ENCODE results near the gene PCSK6.
"Not testable (repeated sequence)": the region's sequence is repeated elsewhere in the genome, so short reads cannot be mapped to it uniquely, and the experiment has no call there.

PCSK6 gene

DNA sequence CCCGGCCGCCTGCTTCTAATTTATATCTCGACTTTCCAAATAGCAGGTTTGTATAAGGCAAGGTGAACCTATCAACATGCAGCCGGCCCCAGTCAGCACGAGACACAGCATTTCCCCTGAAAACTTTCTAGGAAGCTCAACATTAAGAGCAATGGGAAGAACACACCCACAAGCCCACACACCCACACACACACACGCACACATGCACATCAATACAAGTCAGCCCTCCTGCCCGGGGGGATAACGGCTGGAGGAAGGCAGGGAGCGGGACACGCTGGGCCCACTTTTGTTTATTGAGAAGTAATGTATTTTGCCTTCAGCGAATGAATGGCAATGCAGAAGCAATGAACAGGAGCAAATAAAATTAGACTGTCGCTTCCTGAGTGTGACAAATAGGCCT lies 83.5 kb downstream of the PCSK6 start:
- DNase-seq (ENCODE audit: low read depth in 1 of 2, low spot score in 1 of 2): no peak

DNA sequence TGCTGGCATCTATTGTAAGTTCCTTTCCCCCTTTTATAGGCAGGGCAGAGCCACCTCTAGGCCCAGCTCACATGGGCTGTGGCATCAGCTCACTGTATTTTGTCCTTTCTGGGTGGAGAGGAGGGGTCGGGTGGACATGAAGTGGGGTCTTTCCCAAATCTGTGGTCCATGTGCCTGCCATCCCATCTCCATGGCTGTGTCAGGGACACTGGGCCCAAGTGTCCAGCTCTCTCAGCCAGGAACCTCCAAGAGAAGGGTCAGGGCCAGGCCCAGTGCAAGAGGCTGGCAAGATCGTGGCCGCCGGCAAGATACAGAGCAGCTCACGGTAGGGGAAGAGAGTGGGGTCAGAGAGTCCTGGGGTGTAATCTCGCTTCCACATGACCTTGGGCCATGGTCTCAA lies 85.3 kb downstream of the PCSK6 start:
- DNase-seq (ENCODE audit: low read depth in 1 of 2, low spot score in 1 of 2): no peak

DNA sequence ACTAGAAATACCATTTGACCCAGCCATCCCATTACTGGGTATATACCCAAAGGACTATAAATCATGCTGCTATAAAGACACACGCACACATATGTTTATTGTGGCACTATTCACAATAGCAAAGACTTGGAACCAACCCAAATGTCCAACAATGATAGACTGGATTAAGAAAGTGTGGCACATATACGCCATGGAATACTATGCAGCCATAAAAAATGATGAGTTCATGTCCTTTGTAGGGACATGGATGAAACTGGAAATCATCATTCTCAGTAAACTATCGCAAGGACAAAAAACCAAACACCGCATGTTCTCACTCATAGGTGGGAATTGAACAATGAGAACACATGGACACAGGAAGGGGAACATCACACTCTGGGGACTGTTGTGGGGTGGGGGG lies 86.6 kb downstream of the PCSK6 start:
- DNase-seq (ENCODE audit: low read depth in 1 of 2, low spot score in 1 of 2): not testable (repeated sequence)

DNA sequence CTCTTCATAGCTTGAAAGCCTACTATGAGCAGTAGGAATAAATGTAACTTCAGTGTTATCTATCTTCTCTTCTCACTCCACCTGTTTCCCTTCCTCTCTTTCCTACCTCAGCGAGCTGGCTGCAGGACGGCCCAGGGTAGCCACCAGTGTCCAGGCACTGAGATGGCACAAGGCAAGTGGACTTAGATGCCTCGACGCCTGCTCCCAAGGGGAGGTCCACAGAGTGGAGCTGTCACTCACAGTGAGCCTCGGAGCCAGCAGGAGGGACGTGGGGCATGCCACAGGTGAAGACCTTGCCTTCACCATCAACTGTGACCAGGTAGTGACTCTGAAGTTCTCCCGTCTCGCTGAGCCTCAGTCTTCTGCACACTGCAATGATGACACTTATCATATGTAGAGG lies 88.2 kb downstream of the PCSK6 start:
- no peak for DNase-seq (ENCODE audit: low read depth in 1 of 2, low spot score in 1 of 2)

DNA sequence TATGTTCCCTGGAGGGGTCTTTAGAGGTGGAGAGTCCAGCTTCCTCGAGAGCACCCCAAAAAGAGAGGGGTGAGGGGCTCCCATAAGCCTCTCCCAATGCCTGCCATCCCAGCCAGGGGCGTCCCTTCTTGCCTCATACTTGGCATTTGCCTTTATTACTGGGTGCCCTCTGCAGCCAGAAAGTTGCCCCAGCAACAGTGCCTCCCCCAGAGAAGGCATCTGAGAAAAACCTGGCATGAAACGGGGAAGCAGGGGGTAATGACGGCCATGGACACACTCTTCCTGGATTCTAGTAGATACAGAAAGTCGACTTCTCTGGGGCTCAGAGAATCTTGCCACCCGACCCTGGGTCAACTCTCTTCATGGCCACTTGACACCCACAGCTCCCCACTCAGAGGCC lies 90.1 kb downstream of the PCSK6 start:
- DNase-seq (ENCODE audit: low read depth in 1 of 2, low spot score in 1 of 2): no peak

DNA sequence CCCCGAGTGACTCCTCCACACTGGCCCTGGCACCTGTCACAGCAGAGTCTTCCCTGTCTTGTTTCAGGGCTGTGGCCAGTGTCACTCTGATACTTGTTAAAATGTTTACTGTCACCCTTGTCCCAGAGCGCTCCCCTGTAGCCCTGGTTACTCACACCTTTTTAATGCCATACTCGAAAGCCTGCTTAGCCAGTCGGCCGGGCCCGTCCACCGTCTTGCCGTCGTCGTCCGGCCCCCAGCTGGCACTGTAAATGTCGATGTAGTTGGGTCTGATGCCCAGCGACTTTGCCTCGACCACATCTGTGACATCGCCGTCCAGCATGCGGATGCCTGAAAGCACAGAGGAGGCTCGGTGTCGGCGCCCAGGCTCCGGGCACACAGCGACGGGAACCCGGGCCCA lies 91.3 kb downstream of the PCSK6 start:
- no peak for DNase-seq (ENCODE audit: low read depth in 1 of 2, low spot score in 1 of 2)

DNA sequence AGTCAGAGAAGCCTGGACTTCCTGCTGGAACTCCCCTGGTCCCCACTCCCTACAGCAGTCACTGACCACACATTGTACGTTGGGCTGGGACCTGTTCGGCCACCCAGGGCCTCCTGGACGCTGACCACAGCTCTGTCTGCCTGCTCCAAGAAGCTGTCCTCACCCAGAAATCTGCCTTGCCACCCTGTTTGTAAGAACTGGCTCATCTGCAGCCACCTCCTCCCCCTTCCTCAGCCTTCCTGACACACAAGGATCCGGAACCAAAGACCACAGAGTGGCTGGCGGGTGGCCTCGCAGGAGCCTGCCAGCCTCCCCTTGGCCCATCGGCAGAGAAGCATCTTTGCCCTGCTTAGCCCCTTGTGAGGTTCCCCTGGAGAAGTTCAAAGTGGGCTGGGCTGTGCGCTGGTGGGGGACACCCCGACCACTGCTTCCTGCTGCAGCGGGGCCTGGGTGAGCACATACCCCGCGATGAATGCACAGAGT lies 91.9 kb downstream of the PCSK6 start:
- DNase-seq (ENCODE audit: low read depth in 1 of 2, low spot score in 1 of 2): no peak

DNA sequence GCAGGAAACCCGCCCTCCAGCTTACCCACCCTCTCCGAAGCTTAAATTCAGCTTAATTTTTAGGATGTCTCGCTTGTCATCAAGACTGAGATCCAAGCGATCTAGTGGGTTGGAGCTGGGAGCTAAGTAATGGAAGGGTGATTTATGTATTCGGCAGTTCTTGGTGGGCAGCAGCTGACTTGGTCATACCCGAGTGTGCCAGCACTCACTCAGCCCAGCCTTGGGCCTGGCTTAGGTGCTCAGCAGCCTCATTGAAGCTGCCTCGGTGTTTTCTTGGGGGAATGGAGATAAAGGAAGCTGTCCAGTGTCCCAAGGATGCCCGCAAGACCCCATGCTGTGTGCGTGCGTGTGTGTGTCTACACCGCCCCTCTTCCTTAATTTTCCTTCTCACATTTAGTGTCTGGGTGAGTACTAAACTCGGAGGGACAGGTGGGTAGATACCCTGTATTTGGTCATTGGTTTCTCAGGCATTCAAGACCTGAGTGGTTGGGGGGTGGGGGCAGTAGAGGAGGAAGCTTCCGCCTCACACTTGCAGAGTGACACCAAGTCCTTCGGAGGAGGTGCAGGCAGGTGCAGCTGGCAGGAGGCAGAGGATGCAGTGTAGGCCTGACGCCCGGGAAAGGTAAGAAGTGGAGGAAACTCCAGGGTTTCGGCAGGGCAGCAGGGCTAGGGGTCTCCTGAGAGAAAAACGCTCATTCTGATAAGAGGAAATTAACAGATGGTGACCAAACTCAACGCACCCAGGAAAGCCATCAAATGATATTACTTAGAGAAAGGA lies 92.8 kb downstream of the PCSK6 start:
- DNase-seq (ENCODE audit: low read depth in 1 of 2, low spot score in 1 of 2): no peak

DNA sequence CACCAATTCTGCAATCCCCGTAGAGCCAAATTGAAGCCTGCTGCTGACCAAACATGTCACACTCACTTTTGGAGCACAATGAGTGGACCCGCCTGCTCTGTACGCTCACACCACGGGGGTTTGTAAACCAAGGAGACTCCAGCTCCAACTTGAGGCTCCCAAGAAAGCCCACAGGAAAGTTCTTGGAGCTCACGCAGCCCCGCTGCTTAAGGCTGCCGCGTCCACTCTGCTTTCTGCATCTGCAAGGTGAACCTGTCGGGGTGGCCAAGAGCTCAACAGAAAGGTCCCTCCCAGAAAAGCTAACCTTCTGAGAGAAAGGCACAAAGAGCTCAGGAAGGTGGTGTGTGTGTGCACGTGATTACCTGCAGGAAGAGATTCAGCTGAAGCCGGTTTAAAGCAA lies 94.9 kb downstream of the PCSK6 start:
- DNase-seq (ENCODE audit: low read depth in 1 of 2, low spot score in 1 of 2): no peak

DNA sequence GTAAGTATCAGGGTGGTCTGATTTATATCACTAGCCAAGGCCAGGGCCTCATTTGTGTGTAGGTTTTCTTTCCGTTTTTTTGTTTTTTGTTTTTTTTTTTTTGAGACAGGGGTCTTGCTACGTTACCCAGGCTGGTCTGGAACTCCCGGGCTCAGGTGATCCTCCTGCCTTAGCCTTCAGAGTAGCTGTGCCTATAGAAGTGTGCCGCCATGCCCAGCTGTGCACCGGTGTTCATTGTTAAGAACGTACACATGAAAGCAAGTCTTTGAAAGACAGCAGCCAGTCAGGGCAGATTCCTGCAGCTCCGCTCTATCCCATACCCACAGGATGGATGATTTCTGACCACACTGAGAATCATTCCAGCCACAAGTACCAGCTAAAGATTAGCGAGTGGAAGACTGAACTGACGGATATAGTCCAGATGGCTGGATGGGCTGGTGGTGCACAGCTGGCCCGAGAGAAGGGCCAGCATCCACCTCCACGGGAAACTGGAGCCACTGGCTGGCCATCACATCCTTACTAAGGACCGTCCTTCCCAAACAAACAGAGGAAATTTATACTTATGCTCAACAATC lies 95.4 kb downstream of the PCSK6 start:
- no peak for DNase-seq (ENCODE audit: low read depth in 1 of 2, low spot score in 1 of 2)

DNA sequence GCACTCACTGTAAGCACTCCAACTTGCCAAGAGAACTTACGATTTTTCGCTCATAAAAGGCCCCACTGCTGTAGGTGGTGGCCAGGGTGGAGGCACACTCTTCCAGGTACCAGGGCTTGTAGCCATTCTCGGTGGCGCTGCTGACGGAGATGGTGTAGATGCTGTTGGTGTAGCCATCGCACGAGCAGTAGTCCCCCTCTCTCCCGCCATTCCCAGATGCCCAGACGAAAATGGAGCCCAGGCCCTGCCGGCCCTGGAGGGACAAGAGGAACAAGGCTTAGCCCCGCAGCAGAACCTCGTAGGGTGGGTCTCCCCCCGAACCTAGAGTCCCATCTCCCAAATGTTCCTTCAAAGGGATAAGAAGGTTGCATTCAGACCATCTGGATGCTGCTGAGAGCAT lies 96.3 kb downstream of the PCSK6 start:
- DNase-seq (ENCODE audit: low read depth in 1 of 2, low spot score in 1 of 2): no peak

DNA sequence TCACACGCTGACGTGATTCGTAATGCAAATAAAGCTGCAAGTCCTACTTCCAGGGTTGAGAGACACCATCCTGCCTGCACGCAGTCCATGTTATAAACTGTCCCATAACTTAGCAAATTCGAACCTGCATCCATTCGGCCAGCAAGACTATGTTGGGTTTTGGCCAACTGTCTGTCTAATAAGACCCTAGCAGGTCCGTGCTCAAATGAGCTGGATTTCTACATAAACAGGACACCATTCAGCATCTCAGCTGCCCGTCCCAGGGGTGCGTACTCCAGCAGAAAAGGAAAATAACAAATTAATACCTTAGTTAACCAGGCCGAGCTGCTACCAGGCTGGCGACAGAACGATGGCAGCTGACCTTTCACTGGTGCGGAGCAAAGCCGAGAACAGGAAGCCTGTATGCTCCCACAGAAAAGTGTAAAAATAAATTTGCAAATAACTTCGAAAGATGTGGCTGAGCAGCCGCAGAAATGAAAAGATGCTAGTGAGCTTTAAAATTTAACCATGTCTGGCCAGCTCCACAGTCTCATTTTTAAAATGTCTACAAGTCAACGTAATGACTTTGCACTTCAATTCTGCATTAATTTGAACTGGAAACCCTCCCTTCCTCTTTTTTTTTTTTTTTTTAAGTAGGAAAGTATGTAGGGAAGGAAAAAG lies 97.4 kb downstream of the PCSK6 start:
- DNase-seq (ENCODE audit: low read depth in 1 of 2, low spot score in 1 of 2): no peak

DNA sequence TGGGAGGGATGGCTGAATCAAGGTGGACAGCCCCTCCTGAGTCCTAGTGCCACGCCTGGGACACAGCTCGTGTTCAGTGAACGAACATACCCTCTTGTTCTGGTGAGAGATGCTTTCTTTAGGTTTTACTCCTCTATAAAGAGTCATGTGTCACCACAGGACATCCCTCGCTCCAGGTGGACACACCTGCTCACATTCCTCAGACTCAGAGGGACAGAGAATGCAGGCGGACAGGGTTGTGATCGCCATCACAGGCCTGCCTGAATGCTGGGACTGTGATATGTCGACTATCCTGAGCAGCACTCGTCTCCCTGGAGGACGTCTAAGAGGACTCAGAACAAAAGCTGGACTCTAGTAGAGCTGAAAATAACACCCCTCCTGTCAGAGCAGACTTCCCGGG lies 98.1 kb downstream of the PCSK6 start:
- DNase-seq (ENCODE audit: low read depth in 1 of 2, low spot score in 1 of 2): no peak

DNA sequence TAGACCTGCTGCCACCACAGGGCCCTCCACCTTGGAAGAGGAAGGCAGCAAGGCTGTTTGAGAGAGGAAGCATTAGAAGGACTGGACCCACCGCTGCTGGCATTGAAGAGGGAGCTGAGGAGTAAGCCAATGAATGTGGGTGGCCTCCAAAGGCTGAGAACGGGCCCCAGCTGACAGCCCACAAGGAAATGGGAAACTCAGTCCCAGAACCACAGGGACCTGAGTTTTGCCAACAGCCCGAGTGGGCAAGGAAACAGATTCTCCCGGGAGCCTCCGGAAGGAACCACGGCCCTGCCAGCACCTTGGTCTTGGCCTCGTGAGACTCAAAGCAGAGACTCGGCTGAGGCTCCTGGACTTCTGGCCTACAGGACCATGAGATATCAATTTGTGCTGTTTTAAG lies 99.0 kb downstream of the PCSK6 start:
- DNase-seq (ENCODE audit: low read depth in 1 of 2, low spot score in 1 of 2): no peak

DNA sequence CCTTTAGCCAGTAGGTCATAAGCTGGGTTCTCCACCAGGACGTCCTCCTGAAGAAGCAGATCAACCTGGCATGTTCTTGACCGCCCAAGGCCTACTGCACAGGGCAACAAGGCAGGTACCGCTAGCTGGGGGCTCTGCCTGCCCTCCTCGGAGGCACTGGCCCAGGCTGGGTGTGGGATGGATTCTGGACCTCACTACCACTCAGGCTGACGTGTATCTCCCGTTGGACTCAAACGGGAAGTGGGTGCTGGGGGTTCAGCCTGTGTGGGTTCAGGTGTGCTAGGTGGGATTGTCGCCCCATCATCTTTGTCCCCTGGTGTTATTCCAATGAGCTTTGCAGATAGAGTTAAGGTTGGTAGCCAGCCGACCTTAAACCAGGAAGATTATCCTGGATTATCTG lies 99.4 kb downstream of the PCSK6 start:
- no peak for DNase-seq (ENCODE audit: low read depth in 1 of 2, low spot score in 1 of 2)

DNA sequence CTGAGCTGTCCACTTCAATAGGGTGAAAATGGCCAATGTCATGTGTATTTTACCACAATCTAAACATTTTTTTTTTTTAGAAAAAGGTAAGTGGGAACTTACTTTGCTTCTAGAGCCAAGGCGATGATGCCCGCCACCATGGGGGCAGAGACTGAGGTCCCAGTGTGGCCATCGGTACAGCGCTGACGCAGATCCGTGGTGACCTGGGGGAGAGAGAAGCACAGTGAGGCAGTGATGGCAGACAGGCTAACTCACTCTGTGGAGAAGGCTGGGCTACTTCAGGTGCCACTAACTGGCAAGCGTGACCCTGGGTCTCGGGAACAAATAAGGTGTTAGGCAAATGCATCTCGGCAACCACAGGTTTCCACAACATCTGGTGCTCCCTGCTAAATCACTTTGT lies 100.1 kb downstream of the PCSK6 start:
- DNase-seq (ENCODE audit: low read depth in 1 of 2, low spot score in 1 of 2): no peak

DNA sequence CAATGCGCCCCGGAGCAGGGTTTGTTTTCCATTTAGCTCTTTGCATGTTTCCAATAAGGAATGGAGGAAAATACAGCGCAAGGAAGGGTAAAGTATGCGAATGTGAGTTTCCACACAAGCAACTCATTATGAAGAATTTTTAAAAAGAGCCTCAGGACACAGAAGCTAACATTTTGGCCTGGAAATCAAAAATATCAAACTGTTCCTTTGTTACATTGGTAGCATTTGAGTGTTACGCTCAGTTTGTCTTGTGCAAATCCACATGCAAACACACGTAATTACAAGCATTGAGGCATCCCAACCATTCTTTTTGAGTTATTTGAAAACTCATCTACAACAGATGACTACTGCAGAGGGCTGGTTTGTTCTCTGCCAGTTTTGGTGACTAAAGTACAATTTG lies 101.5 kb downstream of the PCSK6 start:
- no peak for DNase-seq (ENCODE audit: low read depth in 1 of 2, low spot score in 1 of 2)

DNA sequence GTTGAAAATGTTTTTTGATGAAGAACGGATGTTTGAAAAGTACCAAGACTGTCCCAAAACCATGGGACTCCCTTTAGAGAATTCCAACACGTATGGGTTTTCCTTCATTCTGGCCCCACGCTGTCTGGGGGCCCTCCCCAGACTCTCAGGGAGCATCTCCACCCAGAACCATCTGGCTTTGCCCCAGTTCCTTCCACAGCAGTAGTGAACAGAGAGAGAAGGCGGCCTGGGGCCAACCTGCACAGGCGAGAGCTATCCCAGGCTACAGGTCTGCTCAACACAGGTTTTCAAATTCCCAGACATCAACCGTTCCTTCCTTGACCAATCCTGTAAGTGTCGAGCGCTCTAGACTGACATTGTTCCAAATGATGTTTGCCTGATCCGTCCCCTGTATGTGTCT lies 101.9 kb downstream of the PCSK6 start:
- no peak for DNase-seq (ENCODE audit: low read depth in 1 of 2, low spot score in 1 of 2)

DNA sequence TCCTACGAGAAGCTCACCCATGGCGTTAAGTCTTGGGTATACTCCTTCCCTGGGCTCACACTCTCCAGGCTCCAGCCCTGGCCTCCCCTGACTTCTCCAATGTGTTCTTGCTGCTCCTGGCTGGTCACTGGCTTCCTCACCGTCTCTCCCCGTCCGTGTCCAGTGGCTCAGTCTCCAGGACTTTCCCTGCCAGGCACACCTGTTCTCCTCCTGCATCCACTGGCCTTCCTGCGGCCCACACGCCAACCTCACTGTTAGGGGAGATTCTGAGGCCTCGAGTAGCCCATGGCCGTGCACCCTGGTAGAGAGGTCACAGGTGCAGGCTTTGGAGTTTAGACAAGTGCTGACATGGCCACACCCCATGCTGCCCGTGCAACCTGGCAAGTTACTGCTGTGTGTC lies 102.5 kb downstream of the PCSK6 start:
- DNase-seq (ENCODE audit: low read depth in 1 of 2, low spot score in 1 of 2): no peak

DNA sequence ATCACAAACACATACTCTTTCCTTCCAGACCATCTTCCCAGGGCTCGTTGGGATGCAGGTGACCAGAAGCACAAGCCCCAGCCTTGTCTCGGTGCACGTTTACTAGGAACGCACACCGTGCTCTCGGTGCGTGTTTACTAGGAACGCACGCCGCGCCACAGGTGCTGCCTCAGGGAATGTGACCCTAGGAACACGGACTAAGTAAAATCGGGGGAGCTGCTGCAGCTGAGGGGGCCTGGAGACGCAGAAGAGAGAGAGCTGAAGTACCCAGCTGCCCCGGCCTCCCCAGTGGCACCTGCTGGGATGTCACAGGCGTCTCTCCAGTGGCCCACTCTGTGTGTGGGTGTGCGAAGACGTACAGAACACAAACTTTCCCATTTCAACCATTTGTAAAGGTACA lies 103.5 kb downstream of the PCSK6 start:
- no peak for DNase-seq (ENCODE audit: low read depth in 1 of 2, low spot score in 1 of 2)

DNA sequence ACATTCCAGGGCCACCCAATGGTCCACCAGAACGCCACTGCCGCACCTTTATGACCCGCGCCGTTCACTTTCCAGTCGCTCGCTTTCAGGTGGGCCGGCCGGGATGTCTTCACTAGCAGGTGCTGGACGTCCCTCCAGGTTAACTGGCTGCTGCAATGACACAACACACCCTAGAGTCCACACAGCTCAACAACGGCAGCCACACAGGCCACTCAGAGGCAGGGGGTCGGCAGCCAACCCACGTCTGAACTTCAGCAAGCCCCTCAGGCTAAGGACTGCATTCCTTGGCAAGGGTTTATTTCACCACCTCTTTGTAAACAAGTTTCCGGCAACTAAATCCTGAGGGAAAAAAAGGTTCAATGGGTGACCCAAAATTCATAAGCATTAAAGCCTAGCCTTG lies 105.2 kb downstream of the PCSK6 start:
- DNase-seq (ENCODE audit: low read depth in 1 of 2, low spot score in 1 of 2): no peak

DNA sequence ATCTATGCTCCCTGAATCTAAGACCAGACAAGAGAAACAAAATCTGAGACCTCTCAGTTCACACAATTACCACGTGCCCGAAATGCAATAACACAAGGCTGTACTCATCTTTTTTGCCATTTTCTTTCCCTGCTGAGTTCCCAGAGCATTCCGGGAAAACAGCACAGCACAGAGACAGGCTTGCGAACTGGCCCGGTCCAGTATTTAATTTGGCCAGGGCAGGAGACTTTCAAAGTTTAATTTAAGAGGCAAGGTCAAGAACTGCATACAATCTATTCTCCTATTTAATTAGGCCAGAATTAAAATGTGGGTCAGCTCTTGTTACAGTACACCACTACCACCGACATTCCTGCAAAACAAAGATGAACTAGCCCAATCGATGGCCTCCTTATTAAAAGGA lies 107.0 kb downstream of the PCSK6 start:
- no peak for DNase-seq (ENCODE audit: low read depth in 1 of 2, low spot score in 1 of 2)

All from activated T-helper 1 cell treated with anti-CD3 and anti-CD28 coated beads, Interleukin-2, amount 50 U/mL, for 16 hours (primary cell).